Osteoblast (primary cell): ENCODE results near the gene PHLDB3. TPM values are rescaled to one million over a fixed set of nuclear protein-coding genes. Genes with fewer than 3 reads are reported as not detected.

Source experiments
- DNase-seq: peaks from one replicate; pipeline ENCODE4 v3.0.0; 2011; ENCODE audit warnings: low spot score, mixed read lengths; ENCODE audit not compliant: insufficient read length; ENCODE audit errors: missing footprints
- H2AFZ ChIP-seq: 2 replicates; pipeline ENCODE4 v1.6.0; 2011; ENCODE audit warnings: mild to moderate bottlenecking, low read length
- H3K27ac ChIP-seq: 2 replicates; pipeline ENCODE4 v1.5.1; 2011; ENCODE audit warnings: mild to moderate bottlenecking, low read depth, low read length, moderate library complexity
- H3K27me3 ChIP-seq: 2 replicates; pipeline ENCODE4 v1.6.0; 2012; ENCODE audit warnings: mild to moderate bottlenecking, control low read depth, inconsistent platforms, low read length, moderate library complexity; ENCODE audit not compliant: insufficient read depth
- H3K36me3 ChIP-seq: 2 replicates; pipeline ENCODE4 v1.5.1; 2011; ENCODE audit warnings: mild to moderate bottlenecking, low read length, control low read depth, moderate library complexity; ENCODE audit not compliant: insufficient read depth
- H3K4me1 ChIP-seq: 2 replicates; pipeline ENCODE4 v1.5.1; 2011; ENCODE audit warnings: mild to moderate bottlenecking, low read length, control low read depth, moderate library complexity; ENCODE audit not compliant: insufficient read depth
- H3K4me2 ChIP-seq: 2 replicates; pipeline ENCODE4 v1.6.0; 2011; ENCODE audit warnings: mild to moderate bottlenecking, low read length; ENCODE audit not compliant: insufficient read depth
- H3K4me3 ChIP-seq: fragments of 200-600 bp; sonication (generic); 3 replicates; pipeline ENCODE4 v1.5.1; 2012; ENCODE audit warnings: mild to moderate bottlenecking, low read length, inconsistent platforms; ENCODE audit not compliant: insufficient read depth
- H3K79me2 ChIP-seq: 2 replicates; pipeline ENCODE4 v1.6.0; 2012; ENCODE audit warnings: mild to moderate bottlenecking, low read length, control low read depth, inconsistent platforms; ENCODE audit not compliant: insufficient read depth
- H3K9me3 ChIP-seq: 2 replicates; pipeline ENCODE4 v1.5.1; 2011; ENCODE audit warnings: low read depth, low read length, control low read depth
- H4K20me1 ChIP-seq: 2 replicates; pipeline ENCODE4 v1.6.0; 2012; ENCODE audit warnings: mild to moderate bottlenecking, low read length, control low read depth; ENCODE audit not compliant: insufficient read depth
- CTCF ChIP-seq: IDR thresholded peaks from 2 replicates; pipeline ENCODE4 v1.5.1; 2011; ENCODE audit warnings: mild to moderate bottlenecking, low read depth, low read length, moderate library complexity; ENCODE audit errors: extremely low read depth
- total RNA-seq: library from RNA; depleted of rRNA; stranded (reverse); fragments of >200 nt; gene quantifications from 2 replicates; pipeline ENCODE4 v1.2.3, GENCODE V29; 2012

Gene PHLDB3
- total RNA-seq, 1 donor = 10.9 TPM

GRCh38 chr19:43499042-43499441, 5.5 kb downstream of the PHLDB3 start:
- Histone ChIP-seq H3K79me2 (no peaks in the 10 kb centered on the region), H4K20me1 (no peaks in the 10 kb centered on the region), H2AFZ (no peak overlapping the region)

GRCh38 chr19:43498233-43498842, 6.2 kb downstream of the PHLDB3 start:
- Histone ChIP-seq H3K27me3 (no peaks in the 10 kb centered on the region), H4K20me1 (no peaks in the 10 kb centered on the region), H3K9me3 (no peaks in the 10 kb centered on the region), H3K36me3 (peaks cover 14% of the 10 kb centered on the region), H3K27ac (no peak overlapping the region), H2AFZ (no peak overlapping the region), H3K4me3 (no peak overlapping the region), H3K79me2 (no peaks in the 10 kb centered on the region), H3K4me2 (no peak overlapping the region), H3K4me1 (peaks cover 12% of the 10 kb centered on the region)
- TF ChIP-seq CTCF = no peak
- DNase-seq = no peak

More at GRCh38 chr19:43499042-43499441, 5.5 kb downstream of the PHLDB3 start:
- Histone ChIP-seq H3K4me2 (no peak overlapping the region), H3K36me3 (peaks cover 13% of the 10 kb centered on the region), H3K27me3 (no peaks in the 10 kb centered on the region), H3K4me1 (peaks cover 12% of the 10 kb centered on the region), H3K9me3 (no peaks in the 10 kb centered on the region), H3K4me3 (no peak overlapping the region), H3K27ac (no peak overlapping the region)
- no peak for DNase-seq
- TF ChIP-seq CTCF = no peak

GRCh38 chr19:43496960-43497359, 7.6 kb downstream of the PHLDB3 start:
- Histone ChIP-seq H2AFZ (no peak overlapping the region), H3K4me3 (no peak overlapping the region), H3K27ac (no peak overlapping the region), H3K4me2 (no peak overlapping the region), H4K20me1 (no peaks in the 10 kb centered on the region), H3K36me3 (peaks cover 14% of the 10 kb centered on the region), H3K4me1 (peaks cover 2% of the 10 kb centered on the region), H3K27me3 (no peaks in the 10 kb centered on the region), H3K79me2 (no peaks in the 10 kb centered on the region), H3K9me3 (no peaks in the 10 kb centered on the region)
- no peak for TF ChIP-seq CTCF
- DNase-seq = peak; percentile 38

- no peak for TF ChIP-seq CTCF
- Histone ChIP-seq H3K36me3 (peaks cover 14% of the 10 kb centered on the region), H4K20me1 (no peaks in the 10 kb centered on the region), H3K79me2 (no peaks in the 10 kb centered on the region), H2AFZ (no peak overlapping the region), H3K27me3 (no peaks in the 10 kb centered on the region), H3K9me3 (no peaks in the 10 kb centered on the region), H3K4me2 (no peak overlapping the region), H3K4me3 (no peak overlapping the region), H3K27ac (no peak overlapping the region), H3K4me1 (no peaks in the 10 kb centered on the region)
- no peak for DNase-seq
These were observed 9.5 kb downstream of the PHLDB3 start for GRCh38 chr19:43495082-43495481.
